GM23338 (cell line): Measurements from ENCODE around the gene PCDHGA5. TPM values are rescaled to one million over a fixed set of nuclear protein-coding genes. Genes with fewer than 3 reads are reported as not detected.

Experiments
- ATAC-seq: fragments of 200-7000 bp; cut with Tn5 transposase; 3 replicates; pipeline ENCODE4 v1.9.1; 2020
- DNase-seq: peaks from one replicate; pipeline ENCODE4 v3.0.0-alpha.2; 2015; ENCODE audit warnings: low spot score
- H2AFZ ChIP-seq: fragments of 200-600 bp; sonication (generic); 2 replicates; pipeline ENCODE4 v1.8.0; 2016; ENCODE audit warnings: antibody characterized with exemption, mild to moderate bottlenecking, moderate library complexity
- H3F3A ChIP-seq: fragments of 200-600 bp; sonication (generic); replicated peaks from 2 replicates; pipeline ENCODE4 v1.8.0; 2017; ENCODE audit warnings: antibody characterized with exemption, mixed run types, low read depth
- H3K27ac ChIP-seq: fragments of 200-600 bp; sonication (generic); 2 replicates; pipeline ENCODE4 v1.6.1; 2016; ENCODE audit warnings: low read depth
- H3K27me3 ChIP-seq: fragments of 200-600 bp; sonication (generic); 2 replicates; pipeline ENCODE4 v1.8.0; 2016; ENCODE audit warnings: mild to moderate bottlenecking, mixed run types, moderate library complexity; ENCODE audit not compliant: insufficient read depth
- H3K36me3 ChIP-seq: fragments of 200-600 bp; sonication (generic); 2 replicates; pipeline ENCODE4 v1.8.0; 2016; ENCODE audit warnings: mild to moderate bottlenecking; ENCODE audit not compliant: insufficient read depth
- H3K4me1 ChIP-seq: fragments of 200-600 bp; sonication (generic); 2 replicates; pipeline ENCODE4 v1.8.0; 2016; ENCODE audit warnings: mild to moderate bottlenecking, moderate library complexity; ENCODE audit not compliant: insufficient read depth
- H3K4me2 ChIP-seq: fragments of 200-600 bp; sonication (generic); 2 replicates; pipeline ENCODE4 v1.7.1; 2017; ENCODE audit warnings: mixed run types
- H3K4me3 ChIP-seq: fragments of 200-600 bp; sonication (generic); 2 replicates; pipeline ENCODE4 v1.6.1; 2016; ENCODE audit warnings: mixed run types
- H3K79me2 ChIP-seq: fragments of 200-600 bp; sonication (generic); replicated peaks from 2 replicates; pipeline ENCODE4 v1.8.0; 2017; ENCODE audit warnings: mild to moderate bottlenecking; ENCODE audit not compliant: insufficient read depth
- H3K9me2 ChIP-seq: fragments of 200-600 bp; sonication (generic); 2 replicates; pipeline ENCODE4 v1.8.0; 2017; ENCODE audit not compliant: insufficient read depth
- H4K20me1 ChIP-seq: fragments of 200-600 bp; sonication (generic); replicated peaks from 2 replicates; pipeline ENCODE4 v1.8.0; 2017; ENCODE audit warnings: mild to moderate bottlenecking; ENCODE audit not compliant: insufficient read depth
- H3K27ac Mint-ChIP-seq: 2 replicates; pipeline ENCODE4 v1.8.0; 2020; ENCODE audit warnings: inconsistent platforms, mild to moderate bottlenecking, moderate library complexity, mixed read lengths
- H3K27me3 Mint-ChIP-seq: 3 replicates; pipeline ENCODE4 v1.8.0; 2022; ENCODE audit warnings: low read depth, mild to moderate bottlenecking, moderate library complexity, mixed read lengths, inconsistent platforms; ENCODE audit not compliant: insufficient read depth, poor library complexity
- H3K36me3 Mint-ChIP-seq: 3 replicates; pipeline ENCODE4 v1.8.0; 2021; ENCODE audit warnings: low read depth, mild to moderate bottlenecking, inconsistent platforms, moderate library complexity, mixed read lengths
- H3K4me1 Mint-ChIP-seq: 3 replicates; pipeline ENCODE4 v1.8.0; 2020; ENCODE audit warnings: mild to moderate bottlenecking, inconsistent platforms, mixed read lengths
- H3K4me3 Mint-ChIP-seq: 3 replicates; pipeline ENCODE4 v1.8.0; 2021; ENCODE audit warnings: moderate library complexity, mild to moderate bottlenecking, inconsistent platforms, mixed read lengths
- H3K9me3 Mint-ChIP-seq: 3 replicates; pipeline ENCODE4 v1.8.0; 2020; ENCODE audit warnings: moderate library complexity, mild to moderate bottlenecking, inconsistent platforms, mixed read lengths
- CTCF ChIP-seq, 2 experiments: fragments of 200-600 bp in 1 of 2; sonication (generic) in 1 of 2; conservative IDR thresholded peaks; 2 replicates each; pipeline versions ENCODE4 v1.5.1 to v1.6.1; 2016 to 2017; ENCODE audit warnings: antibody characterized with exemption in 2 of 2, low read depth in 2 of 2, mild to moderate bottlenecking in 2 of 2, moderate library complexity in 1 of 2
- ETS1 ChIP-seq: IDR thresholded peaks from 2 replicates; pipeline ENCODE4 v1.6.1; 2016; ENCODE audit warnings: antibody characterized with exemption
- EZH2 ChIP-seq: fragments of 200-600 bp; sonication (generic); IDR thresholded peaks from one replicate; pipeline ENCODE4 v1.8.0; 2017; ENCODE audit warnings: antibody characterized with exemption, mild to moderate bottlenecking, low read depth; ENCODE audit not compliant: unreplicated experiment
- ZNF114 ChIP-seq: fragments of 250-450 bp; sonication (Bioruptor Pico); IDR thresholded peaks from 2 replicates; pipeline ENCODE4 v1.5.0; 2020; ENCODE audit warnings: mild to moderate bottlenecking, moderate library complexity
- polyA plus RNA-seq: library from polyadenylated mRNA; unstranded; fragments of >200 nt; fragmentation: Nextera tagmentation; extraction: Ambion mirVana; gene quantifications from 2 replicates; pipeline ENCODE4 v1.2.1, GENCODE V29; 2016
- total RNA-seq: library from RNA; depleted of rRNA; stranded (reverse); fragments of >200 nt; shearing (Covaris generic); gene quantifications from 2 replicates; pipeline ENCODE4 v1.2.3, GENCODE V29; 2014

Gene PCDHGA5
- total and polyA plus RNA-seq, 2 experiments from 2014 or later, result 0.55 to 3.1 TPM

DNA sequence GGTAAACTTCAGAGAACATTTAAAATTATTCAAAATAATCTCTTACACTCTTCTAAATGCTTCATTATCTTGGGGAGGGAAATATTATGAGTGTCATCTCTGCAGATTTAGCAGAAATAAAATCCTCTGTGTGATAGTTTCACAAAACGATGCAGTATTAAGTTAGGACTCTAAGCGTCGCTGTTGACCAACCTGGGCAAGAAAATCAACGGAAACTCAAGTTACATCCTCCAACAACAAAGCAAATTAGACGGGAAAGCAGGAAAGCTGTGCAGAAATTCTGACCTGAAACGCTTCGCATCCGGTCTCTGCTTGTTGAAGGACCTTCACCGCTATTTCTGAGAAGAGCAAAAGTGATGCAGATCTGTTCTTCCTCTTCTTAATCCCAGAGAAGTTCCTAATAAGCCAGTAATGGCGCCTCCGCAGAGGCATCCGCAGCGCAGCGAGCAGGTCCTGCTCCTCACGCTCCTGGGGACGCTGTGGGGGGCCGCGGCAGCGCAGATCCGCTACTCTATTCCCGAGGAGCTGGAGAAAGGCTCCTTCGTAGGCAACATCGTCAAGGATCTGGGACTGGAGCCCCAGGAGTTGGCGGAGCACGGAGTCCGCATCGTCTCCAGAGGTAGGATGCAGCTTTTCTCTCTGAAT is 9.8 kb downstream of the PCDHGA5 start, which contains the start of gene PCDHGA6:
Gene PCDHGA6 (plus strand): TSS at position 219 of the 645 bp plus-strand sequence. CDS start 193 bp downstream, at position 412.
- H2AFZ ChIP-seq, result no peak within 1 kb of the TSS
- H3K36me3 Mint-ChIP-seq, result peaks cover 64% of the 10 kb centered on the region
- no peaks in the 10 kb centered on the region for H3K4me1 ChIP-seq
- no peak within 1 kb of the TSS for H3K4me3 ChIP-seq
- DNase-seq, result peak; percentile 44
- H3K4me3 Mint-ChIP-seq, result peak within 1 kb of the TSS; percentile 38; the same call in 2 of the 3 replicates
- TF ChIP-seq CTCF (conservative IDR thresholded peaks at IDR 0.05; ENCODE audit: low read depth in 2 of 2), result peak; percentile 43 to 47
- no peak for TF ChIP-seq ETS1
- H3K9me3 Mint-ChIP-seq, result peaks cover 71% of the 10 kb centered on the region
- peaks cover 6% of the 10 kb centered on the region for H3K27me3 Mint-ChIP-seq
- H3K27ac Mint-ChIP-seq, result no peak within 1 kb of the TSS
- ATAC-seq, result no peak; the same call in 2 of the 3 replicates
- H3K79me2 ChIP-seq, result no peaks in the 10 kb centered on the region
- no peaks in the 10 kb centered on the region for H3K36me3 ChIP-seq
- no peaks in the 10 kb centered on the region for H3K27me3 ChIP-seq
- H4K20me1 ChIP-seq, result no peaks in the 10 kb centered on the region
- H3F3A ChIP-seq, result no peaks in the 10 kb centered on the region
- no peaks in the 10 kb centered on the region for H3K9me2 ChIP-seq
- peaks cover 2% of the 10 kb centered on the region; the same call in 1 of the 3 replicates for H3K4me1 Mint-ChIP-seq
- 0 out of 2 replicates have a peak within 1 kb of the TSS, but pooled peaks have one; percentile 8 for H3K4me2 ChIP-seq
- no peak within 1 kb of the TSS for H3K27ac ChIP-seq

- Histone ChIP-seq H3K4me3 (no peak overlapping the region), H4K20me1 (no peaks in the 10 kb centered on the region), H3K79me2 (no peaks in the 10 kb centered on the region), H3K27me3 (no peaks in the 10 kb centered on the region), H3K9me2 (no peaks in the 10 kb centered on the region), H3K4me2 (no peak overlapping the region), H3K4me1 (no peaks in the 10 kb centered on the region), H2AFZ (no peak overlapping the region), H3F3A (no peaks in the 10 kb centered on the region), H3K36me3 (no peaks in the 10 kb centered on the region), H3K27ac (no peak overlapping the region)
- no peak overlapping the region for H3K27ac Mint-ChIP-seq
- H3K27me3 Mint-ChIP-seq, result peaks cover 6% of the 10 kb centered on the region
- H3K4me3 Mint-ChIP-seq, result no peak overlapping the region
- no peak for TF ChIP-seq ZNF114 (CRISPR knock-in tag)
- no peak for TF ChIP-seq CTCF (conservative IDR thresholded peaks at IDR 0.05; ENCODE audit: low read depth in 2 of 2)
- no peak for TF ChIP-seq EZH2
- DNase-seq (no peak), ATAC-seq (no peak)
- peaks cover 2% of the 10 kb centered on the region; the same call in 1 of the 3 replicates for H3K4me1 Mint-ChIP-seq
- H3K9me3 Mint-ChIP-seq, result peaks cover 71% of the 10 kb centered on the region
- H3K36me3 Mint-ChIP-seq, result peaks cover 64% of the 10 kb centered on the region
Measured at GRCh38 chr5:141374627-141375026, 10.7 kb downstream of the PCDHGA5 start.
